PFSK-1 (cell line): ENCODE results near the gene HPN.

Experiments used
- POLR2AphosphoS5 ChIP-seq: IDR thresholded peaks from 2 replicates; pipeline ENCODE4 v1.6.1; 2012; ENCODE audit warnings: low read depth, mild to moderate bottlenecking, control low read depth, low read length, moderate library complexity
- REST ChIP-seq, 2 experiments: IDR thresholded peaks; 2 replicates each; pipeline versions ENCODE4 v1.6.1 to v1.8.0; 2011 to 2012; ENCODE audit warnings: low read depth in 2 of 2, low read length in 2 of 2, control low read depth in 1 of 2, inconsistent platforms in 1 of 2, mild to moderate bottlenecking in 1 of 2, moderate library complexity in 1 of 2; ENCODE audit not compliant: insufficient read depth in 1 of 2
- SIN3A ChIP-seq: IDR thresholded peaks from 2 replicates; pipeline ENCODE4 v1.6.1; 2012; ENCODE audit warnings: mild to moderate bottlenecking, low read length, moderate library complexity, borderline replicate concordance; ENCODE audit not compliant: insufficient read depth
- TAF1 ChIP-seq: IDR thresholded peaks from 2 replicates; pipeline ENCODE4 v1.6.1; 2012; ENCODE audit warnings: low read length, control low read depth, borderline replicate concordance; ENCODE audit not compliant: insufficient read depth

GRCh38 chr19:35058370-35058769, 16.8 kb downstream of the HPN start:
- no peak for TF ChIP-seq POLR2AphosphoS5
- TF ChIP-seq REST (IDR thresholded peaks at IDR 0.05; ENCODE audit: insufficient read depth in 1 of 2, low read depth in 2 of 2, low read length in 2 of 2): no peak
- TF ChIP-seq SIN3A: no peak
- TF ChIP-seq TAF1: no peak
